Embryonic facial prominence (tissue), 1 donor: ENCODE data around the gene DYRK1A.

Source experiments
- DNase-seq: peaks from one replicate; pipeline ENCODE4 v3.0.0-alpha.2; 2016; ENCODE audit errors: extremely low spot score

Gene DYRK1A

GRCh38 chr21:37550618-37551330, 184.2 kb downstream of the DYRK1A start:
- DNase-seq: no peak

- DNase-seq: peak; percentile 11
Measured at GRCh38 chr21:37551331-37551992, 184.9 kb downstream of the DYRK1A start.

- DNase-seq: no peak
Measured at GRCh38 chr21:37551993-37552355, 185.4 kb downstream of the DYRK1A start.

- DNase-seq: no peak
Measured at GRCh38 chr21:37552496-37553029, 186.0 kb downstream of the DYRK1A start.

GRCh38 chr21:37553078-37553481, 186.5 kb downstream of the DYRK1A start:
- peak; percentile 45 for DNase-seq

- no peak for DNase-seq
Measured at GRCh38 chr21:37554661-37555379, 188.2 kb downstream of the DYRK1A start.

GRCh38 chr21:37555672-37556261, 189.2 kb downstream of the DYRK1A start:
- DNase-seq: no peak

- no peak for DNase-seq
Measured at GRCh38 chr21:37557261-37557950, 190.8 kb downstream of the DYRK1A start.

- DNase-seq: no peak
Measured at GRCh38 chr21:37558676-37559211, 192.2 kb downstream of the DYRK1A start.

GRCh38 chr21:37560385-37560784, 193.8 kb downstream of the DYRK1A start:
- no peak for DNase-seq

GRCh38 chr21:37561506-37561905, 194.9 kb downstream of the DYRK1A start:
- DNase-seq: no peak

GRCh38 chr21:37561941-37562919, 195.7 kb downstream of the DYRK1A start:
- no peak for DNase-seq

GRCh38 chr21:37562920-37563640, 196.5 kb downstream of the DYRK1A start:
- no peak for DNase-seq

- DNase-seq: peak; percentile 80
Measured at GRCh38 chr21:37563641-37564340, 197.2 kb downstream of the DYRK1A start.

- no peak for DNase-seq
Measured at GRCh38 chr21:37564341-37564923, 197.9 kb downstream of the DYRK1A start.

GRCh38 chr21:37564924-37565529, 198.5 kb downstream of the DYRK1A start:
- DNase-seq: no peak

GRCh38 chr21:37565530-37566223, 199.1 kb downstream of the DYRK1A start:
- no peak for DNase-seq
